Neural progenitor cell (in vitro differentiated cells): ENCODE results near the gene RNASEH2C. TPM values are rescaled to one million over a fixed set of nuclear protein-coding genes. Genes with fewer than 3 reads are reported as not detected.
"Not testable (repeated sequence)": the region's sequence is repeated elsewhere in the genome, so short reads cannot be mapped to it uniquely, and the experiment has no call there.

ENCODE experiments used
- DNase-seq: peaks from one replicate; pipeline ENCODE4 v3.0.0-alpha.2; 2016; ENCODE audit warnings: low spot score
- H2AFZ ChIP-seq: fragments of 200-600 bp; sonication (generic); replicated peaks from 2 replicates; pipeline ENCODE4 v1.6.1; 2016; ENCODE audit warnings: antibody characterized with exemption
- H3F3A ChIP-seq: fragments of 200-600 bp; sonication (generic); 2 replicates; pipeline ENCODE4 v1.6.1; 2016; ENCODE audit warnings: antibody characterized with exemption, low read depth
- H3K27ac ChIP-seq: fragments of 200-600 bp; sonication (generic); 2 replicates; pipeline ENCODE4 v1.5.1; 2016; ENCODE audit warnings: mild to moderate bottlenecking
- H3K27me3 ChIP-seq: fragments of 200-600 bp; sonication (generic); 2 replicates; pipeline ENCODE4 v1.6.1; 2016; ENCODE audit warnings: mild to moderate bottlenecking, moderate library complexity
- H3K36me3 ChIP-seq: fragments of 200-600 bp; sonication (generic); 2 replicates; pipeline ENCODE4 v1.5.1; 2016
- H3K4me1 ChIP-seq: fragments of 200-600 bp; sonication (generic); 2 replicates; pipeline ENCODE4 v1.6.1; 2016; ENCODE audit warnings: mixed run types
- H3K4me2 ChIP-seq: fragments of 200-600 bp; sonication (generic); 2 replicates; pipeline ENCODE4 v1.6.1; 2016
- H3K4me3 ChIP-seq: fragments of 200-600 bp; sonication (generic); 2 replicates; pipeline ENCODE4 v1.5.1; 2016
- H3K79me2 ChIP-seq: fragments of 200-600 bp; sonication (generic); 2 replicates; pipeline ENCODE4 v1.6.1; 2016; ENCODE audit warnings: low read depth
- H3K9ac ChIP-seq: fragments of 200-600 bp; sonication (generic); 2 replicates; pipeline ENCODE4 v1.6.1; 2016
- H3K9me3 ChIP-seq: fragments of 200-600 bp; sonication (generic); 2 replicates; pipeline ENCODE4 v1.5.1; 2016; ENCODE audit warnings: low read depth
- H4K20me1 ChIP-seq: fragments of 200-600 bp; sonication (generic); 2 replicates; pipeline ENCODE4 v1.6.1; 2016; ENCODE audit warnings: low read depth
- H3K27ac Mint-ChIP-seq: 3 replicates; pipeline ENCODE4 v1.8.0; 2021; ENCODE audit warnings: mixed read lengths
- H3K27me3 Mint-ChIP-seq: 2 replicates; pipeline ENCODE4 v1.8.0; 2022; ENCODE audit warnings: low read depth, mild to moderate bottlenecking, inconsistent platforms, moderate library complexity, mixed read lengths; ENCODE audit not compliant: insufficient read depth
- H3K36me3 Mint-ChIP-seq: 3 replicates; pipeline ENCODE4 v1.8.0; 2021; ENCODE audit warnings: mixed read lengths
- H3K4me1 Mint-ChIP-seq: 3 replicates; pipeline ENCODE4 v1.8.0; 2021; ENCODE audit warnings: mixed read lengths
- H3K4me3 Mint-ChIP-seq: 3 replicates; pipeline ENCODE4 v1.8.0; 2021; ENCODE audit warnings: mild to moderate bottlenecking, moderate library complexity, mixed read lengths
- H3K9me3 Mint-ChIP-seq: 3 replicates; pipeline ENCODE4 v1.8.0; 2020; ENCODE audit warnings: mixed read lengths
- CTCF ChIP-seq: fragments of 200-600 bp; sonication (generic); IDR thresholded peaks from 2 replicates; pipeline ENCODE4 v1.5.1; 2017; ENCODE audit warnings: antibody characterized with exemption, mild to moderate bottlenecking
- EZH2 ChIP-seq: fragments of 200-600 bp; sonication (generic); IDR thresholded peaks from 2 replicates; pipeline ENCODE4 v1.6.1; 2017; ENCODE audit warnings: antibody characterized with exemption, mild to moderate bottlenecking, moderate library complexity
- EZH2phosphoT487 ChIP-seq: fragments of 200-600 bp; sonication (generic); IDR thresholded peaks from 2 replicates; pipeline ENCODE4 v1.6.1; 2017; ENCODE audit warnings: antibody characterized with exemption
- total RNA-seq: library from RNA; depleted of rRNA; stranded (reverse); fragments of >200 nt; gene quantifications from 2 replicates; pipeline ENCODE4 v1.2.3, GENCODE V29; 2015; ENCODE audit warnings: low replicate concordance

RNASEH2C gene
- total RNA-seq, 1 donor from 2014 or later = 23.4 TPM

DNA sequence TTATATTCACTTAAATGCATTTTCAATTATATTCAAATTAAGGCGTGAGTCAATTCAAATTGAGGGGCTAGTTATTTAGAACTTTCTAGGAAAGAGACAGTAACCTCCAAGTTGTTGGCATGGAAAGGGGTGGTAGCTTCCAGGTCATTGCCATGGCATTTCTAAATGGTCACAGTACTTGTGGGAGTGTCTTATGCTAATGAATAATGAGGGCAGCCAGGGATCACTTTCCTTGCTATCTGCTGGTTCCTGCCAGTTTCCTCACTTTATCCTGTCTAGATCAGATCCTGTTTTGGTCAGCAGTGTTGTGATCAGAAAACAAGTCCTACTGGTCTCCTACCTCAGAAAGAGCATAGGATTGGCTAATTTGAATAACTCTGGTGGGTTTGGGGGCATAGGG, 21.8 kb upstream of the RNASEH2C start:
- H2AFZ ChIP-seq = no peak overlapping the region
- no peak overlapping the region for H3K9ac ChIP-seq
- no peaks in the 10 kb centered on the region for H4K20me1 ChIP-seq
- Mint-ChIP-seq H3K27me3 (peaks cover 6% of the 10 kb centered on the region), H3K27ac (no peak overlapping the region), H3K36me3 (no peaks in the 10 kb centered on the region), H3K4me3 (no peak overlapping the region), H3K9me3 (peaks cover 14% of the 10 kb centered on the region), H3K4me1 (no peaks in the 10 kb centered on the region)
- H3K4me1 ChIP-seq = no peaks in the 10 kb centered on the region
- H3F3A ChIP-seq = no peaks in the 10 kb centered on the region
- DNase-seq = no peak
- H3K4me3 ChIP-seq = no peak overlapping the region
- peaks cover under 1% of the 10 kb centered on the region for H3K9me3 ChIP-seq
- no peak overlapping the region for H3K4me2 ChIP-seq
- H3K27me3 ChIP-seq = peaks cover 14% of the 10 kb centered on the region
- no peak for TF ChIP-seq EZH2phosphoT487
- TF ChIP-seq EZH2 = no peak
- no peak for TF ChIP-seq CTCF
- H3K27ac ChIP-seq = no peak overlapping the region
- H3K36me3 ChIP-seq = no peaks in the 10 kb centered on the region
- no peaks in the 10 kb centered on the region for H3K79me2 ChIP-seq

- Histone ChIP-seq H3F3A (no peaks in the 10 kb centered on the region), H3K4me2 (no peak overlapping the region), H3K36me3 (no peaks in the 10 kb centered on the region), H3K9ac (no peak overlapping the region), H3K4me3 (no peak overlapping the region), H3K27ac (no peak overlapping the region), H3K4me1 (no peaks in the 10 kb centered on the region), H3K9me3 (peaks cover 9% of the 10 kb centered on the region), H3K27me3 (peaks cover 4% of the 10 kb centered on the region), H3K79me2 (no peaks in the 10 kb centered on the region), H2AFZ (no peak overlapping the region), H4K20me1 (no peaks in the 10 kb centered on the region)
- H3K27ac Mint-ChIP-seq = no peak overlapping the region
- no peak overlapping the region for H3K4me3 Mint-ChIP-seq
- H3K27me3 Mint-ChIP-seq = peaks cover 9% of the 10 kb centered on the region
- H3K36me3 Mint-ChIP-seq = no peaks in the 10 kb centered on the region
- no peaks in the 10 kb centered on the region for H3K4me1 Mint-ChIP-seq
- peaks cover 18% of the 10 kb centered on the region for H3K9me3 Mint-ChIP-seq
- no peak for DNase-seq
- TF ChIP-seq EZH2phosphoT487 (no peak), EZH2 (no peak), CTCF (no peak)
Observed at GRCh38 chr11:65741185-65741584, 20.6 kb upstream of the RNASEH2C start.

DNA sequence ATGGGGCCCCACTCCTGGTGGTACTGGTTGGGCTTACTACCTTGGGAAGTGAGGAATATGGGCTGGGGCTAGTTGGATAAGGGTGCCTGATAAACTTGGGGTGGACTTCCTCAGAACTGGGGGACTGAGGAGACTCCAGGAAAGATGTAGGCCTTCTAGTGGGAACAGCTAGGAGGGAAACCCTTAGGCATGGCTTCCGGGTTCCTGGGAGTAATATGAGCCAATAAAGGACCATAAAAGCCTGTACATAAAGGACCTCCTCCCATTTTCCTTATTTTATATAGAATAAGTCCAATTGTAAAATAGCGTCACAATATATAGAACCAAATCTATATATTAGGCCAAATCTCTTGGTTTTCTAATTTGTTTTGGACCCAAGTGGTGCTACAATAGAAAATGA, 18.4 kb upstream of the RNASEH2C start:
- Histone ChIP-seq H3K4me1 (no peaks in the 10 kb centered on the region), H3K27ac (no peak overlapping the region), H3K4me2 (no peak overlapping the region), H3K79me2 (no peaks in the 10 kb centered on the region), H3F3A (no peaks in the 10 kb centered on the region), H4K20me1 (no peaks in the 10 kb centered on the region), H3K9ac (no peak overlapping the region), H2AFZ (no peak overlapping the region), H3K4me3 (no peak overlapping the region), H3K27me3 (no peaks in the 10 kb centered on the region), H3K36me3 (no peaks in the 10 kb centered on the region), H3K9me3 (peaks cover 9% of the 10 kb centered on the region)
- H3K4me1 Mint-ChIP-seq = no peaks in the 10 kb centered on the region
- TF ChIP-seq EZH2 (no peak), CTCF (no peak), EZH2phosphoT487 (no peak)
- H3K9me3 Mint-ChIP-seq = peaks cover 19% of the 10 kb centered on the region
- H3K4me3 Mint-ChIP-seq = no peak overlapping the region
- H3K36me3 Mint-ChIP-seq = no peaks in the 10 kb centered on the region
- H3K27ac Mint-ChIP-seq = no peak overlapping the region
- DNase-seq = no peak
- H3K27me3 Mint-ChIP-seq = peaks cover 9% of the 10 kb centered on the region

GRCh38 chr11:65736810-65737209, 16.2 kb upstream of the RNASEH2C start:
- Histone ChIP-seq H3K4me3 (no peak overlapping the region), H3F3A (no peaks in the 10 kb centered on the region), H3K4me1 (no peaks in the 10 kb centered on the region), H4K20me1 (no peaks in the 10 kb centered on the region), H3K36me3 (no peaks in the 10 kb centered on the region), H3K27ac (no peak overlapping the region), H3K9me3 (peaks cover 9% of the 10 kb centered on the region), H3K9ac (no peak overlapping the region), H3K79me2 (no peaks in the 10 kb centered on the region), H3K27me3 (peaks cover 12% of the 10 kb centered on the region), H3K4me2 (no peak overlapping the region), H2AFZ (no peak overlapping the region)
- TF ChIP-seq EZH2 (no peak), CTCF (no peak), EZH2phosphoT487 (no peak)
- Mint-ChIP-seq H3K9me3 (peaks cover 24% of the 10 kb centered on the region), H3K4me1 (no peaks in the 10 kb centered on the region), H3K27me3 (peaks cover 8% of the 10 kb centered on the region), H3K4me3 (no peak overlapping the region), H3K36me3 (no peaks in the 10 kb centered on the region), H3K27ac (no peak overlapping the region)
- no peak for DNase-seq

- not testable (repeated sequence) for H3K27me3 Mint-ChIP-seq, H3K27ac ChIP-seq, H3K36me3 Mint-ChIP-seq, H3K9me3 ChIP-seq, H3K9ac ChIP-seq, H3K4me3 Mint-ChIP-seq, H3K79me2 ChIP-seq, H3K4me1 ChIP-seq, H3K4me3 ChIP-seq, H3K4me1 Mint-ChIP-seq, H3F3A ChIP-seq, H4K20me1 ChIP-seq, H3K4me2 ChIP-seq, DNase-seq, H3K36me3 ChIP-seq, H3K27ac Mint-ChIP-seq, H2AFZ ChIP-seq
- peaks cover 23% of the 10 kb centered on the region for H3K27me3 ChIP-seq
- H3K9me3 Mint-ChIP-seq = peaks cover 25% of the 10 kb centered on the region
Observed at GRCh38 chr11:65735111-65735510, 14.5 kb upstream of the RNASEH2C start.
